CMK (cell line): Measurements from ENCODE around the gene PAK6.

Experiments
- DNase-seq: peaks from one replicate; pipeline ENCODE4 v3.0.0-alpha.2; 2010; ENCODE audit warnings: low read depth

The PAK6 gene

DNA sequence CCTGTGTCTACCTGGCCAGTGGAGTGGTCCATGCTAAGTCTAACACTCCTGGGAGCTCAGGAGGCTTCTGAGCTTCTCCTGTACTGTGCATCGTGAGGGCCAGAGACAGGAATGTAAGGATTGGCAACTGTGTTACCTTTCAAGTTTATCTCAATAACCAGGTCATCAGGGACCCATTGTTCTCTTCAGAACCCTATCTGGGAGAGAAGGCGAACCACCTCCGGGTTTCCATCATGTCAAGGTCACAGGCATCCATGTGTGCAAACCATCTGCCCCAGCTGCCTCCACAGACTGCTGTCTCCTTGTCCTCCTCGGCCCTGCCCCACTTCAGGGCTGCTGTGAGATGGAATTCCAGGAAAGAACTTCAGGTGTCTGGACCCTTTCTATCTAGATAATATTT lies 38.1 kb downstream of the PAK6 start:
- DNase-seq = no peak

DNA sequence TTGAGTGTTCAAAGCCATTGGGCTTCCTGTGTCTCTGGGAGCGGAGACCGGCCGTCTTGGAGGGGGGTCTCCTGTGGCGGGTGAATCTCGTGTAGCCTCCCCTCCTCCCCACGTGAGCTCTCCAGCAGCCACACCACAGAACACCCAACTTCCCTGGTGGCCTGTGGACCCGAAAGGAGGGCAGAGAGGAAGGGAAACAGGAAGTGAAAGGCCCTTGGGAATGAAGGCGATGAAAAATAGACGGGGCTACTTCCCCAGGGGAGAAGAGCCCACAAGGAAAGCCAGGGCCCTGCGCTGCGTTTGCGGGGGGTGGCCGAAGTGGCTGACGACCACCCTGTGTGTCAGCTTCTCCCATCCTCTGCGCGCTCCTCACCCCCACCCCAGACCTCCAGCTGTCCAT lies 38.6 kb downstream of the PAK6 start:
- DNase-seq = no peak

DNA sequence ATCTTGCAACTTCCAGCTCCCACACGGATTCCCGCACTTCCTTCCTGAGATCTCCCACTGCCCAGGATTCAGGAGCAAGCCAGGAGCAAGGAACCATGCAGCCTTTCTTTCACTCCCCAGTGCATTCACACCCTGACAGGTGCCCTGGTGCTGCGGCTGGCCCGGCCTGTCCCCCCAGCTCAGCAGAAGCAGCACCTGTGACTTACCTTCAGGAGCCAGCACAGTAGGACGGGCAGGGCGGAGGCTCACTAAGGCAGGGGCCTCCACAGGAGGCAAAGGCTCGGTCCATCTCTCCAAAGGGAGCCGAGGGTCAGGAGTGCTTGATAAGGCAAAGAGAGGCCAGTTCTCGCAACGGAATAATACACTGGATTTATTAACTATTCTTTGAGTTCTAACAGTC lies 39.2 kb downstream of the PAK6 start:
- no peak for DNase-seq

DNA sequence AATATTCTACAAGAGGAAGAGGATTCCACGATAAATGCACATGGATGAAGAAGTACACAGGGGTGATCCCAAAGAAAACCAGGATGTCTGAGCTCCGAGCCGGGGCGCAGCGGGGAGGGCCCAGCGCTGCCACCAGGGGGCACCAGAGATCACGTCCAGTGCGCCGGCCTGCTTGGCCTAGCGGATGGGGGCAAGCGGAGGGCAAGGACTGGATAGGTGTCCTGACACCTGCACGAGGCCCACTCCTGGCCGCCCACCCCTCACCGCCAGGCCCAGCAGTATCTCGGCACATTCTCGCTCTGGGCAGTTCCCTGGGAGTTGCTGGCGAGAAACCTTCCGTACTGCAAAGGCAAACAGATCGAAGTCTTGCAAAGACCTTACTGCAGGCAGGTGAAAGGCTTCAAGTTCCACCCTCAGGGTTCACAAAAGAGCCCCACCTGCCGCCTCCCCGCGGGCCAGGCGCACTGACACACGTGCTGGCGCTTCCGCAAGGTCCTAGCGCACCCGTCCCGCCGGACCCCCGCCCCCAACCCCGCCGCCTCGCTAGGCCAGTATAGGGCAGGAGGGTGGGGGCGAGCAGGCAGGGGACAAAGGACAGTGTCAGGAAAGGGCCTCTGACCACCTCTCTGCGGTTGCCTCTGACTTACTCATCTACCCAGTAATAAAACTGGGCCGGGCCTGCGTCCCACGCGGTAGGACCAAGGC lies 40.7 kb downstream of the PAK6 start:
- no peak for DNase-seq

DNA sequence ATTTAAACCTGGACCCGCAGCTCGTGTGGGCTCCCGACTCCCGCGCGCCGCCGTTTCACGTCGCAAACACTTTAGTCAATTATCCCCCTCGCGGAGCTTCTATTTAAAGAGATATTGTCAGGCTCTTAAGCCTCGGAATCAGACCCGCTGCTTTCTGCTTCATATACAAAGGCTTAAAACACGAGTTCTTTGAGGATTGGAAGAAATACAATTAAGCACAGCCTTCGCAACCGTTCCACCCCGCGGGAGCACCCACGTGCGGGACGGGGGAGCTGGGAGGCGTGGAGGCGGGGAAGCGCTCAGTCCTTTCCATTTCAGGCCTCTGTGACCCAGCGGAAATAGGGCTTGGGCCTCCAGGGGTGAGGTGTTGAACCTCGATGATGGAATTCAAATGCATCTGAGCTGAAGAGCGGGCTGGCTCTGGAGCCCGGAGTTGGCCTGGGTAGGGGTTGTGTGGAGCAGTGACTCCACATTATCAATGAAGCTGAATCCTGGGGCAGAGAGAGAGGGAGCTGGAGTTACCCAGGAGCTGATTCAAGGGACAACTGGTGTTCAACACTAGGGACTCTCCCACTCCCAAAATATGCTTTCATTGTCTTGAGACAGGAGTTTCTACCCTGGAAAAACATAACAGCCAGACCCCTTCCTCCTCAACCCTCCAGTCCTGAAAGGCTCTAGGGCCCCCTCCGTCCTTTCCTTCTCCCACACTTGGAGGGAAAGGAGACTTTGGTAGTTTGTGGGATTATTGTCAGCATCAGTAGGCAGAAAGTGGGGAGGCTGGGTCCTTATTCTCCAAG lies 41.6 kb downstream of the PAK6 start:
- DNase-seq = no peak

DNA sequence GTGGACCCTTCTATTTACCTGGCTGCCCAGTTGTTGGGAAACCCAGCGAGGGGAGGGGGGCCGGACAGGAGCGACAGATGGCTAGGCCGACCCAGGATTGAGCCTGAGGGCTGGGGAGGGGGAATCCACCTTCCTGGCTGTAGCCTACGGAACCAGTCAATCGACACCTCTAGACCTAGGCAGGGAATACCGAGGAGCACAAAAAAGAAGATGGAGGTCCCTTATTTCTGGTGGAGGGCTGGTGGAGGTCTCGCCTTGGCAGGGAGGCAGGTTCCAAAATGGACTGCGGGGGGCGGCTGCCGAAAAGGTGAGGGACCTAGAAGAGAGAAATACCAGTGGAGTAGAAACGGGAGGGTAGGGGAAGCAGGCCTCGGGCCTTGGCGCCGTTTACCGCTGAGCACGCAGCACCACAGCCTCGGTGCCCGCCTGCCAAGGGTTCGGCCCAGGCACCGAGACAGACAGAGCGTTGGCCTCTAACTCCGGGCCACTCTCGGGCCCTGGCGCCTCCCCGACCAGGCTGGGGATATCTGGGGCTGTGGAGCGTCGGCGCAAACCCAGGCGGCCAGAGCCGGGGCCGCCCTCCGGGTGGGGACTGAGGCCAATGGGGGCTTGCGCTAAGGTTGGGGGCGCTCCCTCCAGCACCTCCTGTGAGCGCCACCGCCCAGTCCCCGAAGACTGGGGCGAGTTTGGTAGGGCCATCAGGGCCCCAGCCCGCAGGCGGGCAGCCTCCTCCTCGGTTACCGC lies 42.4 kb downstream of the PAK6 start:
- no peak for DNase-seq

DNA sequence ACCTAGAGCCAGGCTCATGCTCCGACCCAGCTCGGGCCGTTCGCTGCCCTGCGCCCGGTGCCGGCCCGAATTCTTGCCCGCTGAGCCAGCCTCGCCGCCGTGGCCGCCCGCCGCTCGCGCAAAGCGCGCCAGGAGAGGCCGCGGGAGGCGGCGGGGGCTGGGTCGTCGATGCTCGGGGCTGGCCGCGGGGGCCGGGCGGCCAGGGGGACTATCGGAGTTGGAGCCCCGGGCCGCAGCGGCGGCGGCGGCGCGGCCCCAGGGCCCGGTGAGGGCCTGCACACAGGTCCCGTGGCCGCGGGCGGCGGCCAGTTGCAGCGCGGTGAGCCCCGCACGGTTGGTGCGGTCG lies 42.9 kb downstream of the PAK6 start:
- no peak for DNase-seq

DNA sequence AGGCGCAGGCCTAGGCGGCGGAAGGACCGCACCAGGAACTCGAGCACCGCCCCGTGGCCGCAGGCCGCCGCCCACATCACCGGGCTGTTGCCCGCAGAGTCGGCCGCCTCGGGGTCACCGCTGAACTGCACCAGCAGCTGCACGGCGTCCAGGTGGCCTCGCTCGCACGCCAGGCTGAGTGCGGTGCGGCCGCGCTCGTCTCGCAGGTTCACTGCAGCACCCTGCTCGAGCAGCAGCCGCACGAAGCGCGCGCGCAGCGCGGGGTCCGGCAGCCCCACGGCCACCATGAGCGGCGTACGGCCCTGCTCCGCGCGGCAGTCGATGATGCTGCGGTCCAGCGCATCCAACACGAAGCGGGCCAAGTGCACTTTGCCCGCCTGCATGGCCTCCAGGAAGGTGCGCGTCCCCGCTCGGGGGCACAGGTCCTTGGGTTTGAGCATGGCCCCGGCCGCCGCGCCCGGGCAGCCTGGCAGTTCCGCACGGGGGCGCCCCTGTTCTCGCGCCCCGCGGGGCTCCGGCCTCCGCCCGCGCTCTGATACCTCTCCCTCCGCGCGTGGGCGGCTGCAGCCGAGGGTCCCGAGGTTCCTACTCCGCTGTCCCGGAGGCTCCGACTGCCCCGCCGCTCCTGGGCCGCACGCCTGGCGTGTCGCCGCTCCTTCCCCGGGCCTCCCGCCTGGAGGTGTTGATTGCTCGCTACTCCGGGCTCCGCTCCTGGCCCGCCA lies 43.4 kb downstream of the PAK6 start:
- no peak for DNase-seq

DNA sequence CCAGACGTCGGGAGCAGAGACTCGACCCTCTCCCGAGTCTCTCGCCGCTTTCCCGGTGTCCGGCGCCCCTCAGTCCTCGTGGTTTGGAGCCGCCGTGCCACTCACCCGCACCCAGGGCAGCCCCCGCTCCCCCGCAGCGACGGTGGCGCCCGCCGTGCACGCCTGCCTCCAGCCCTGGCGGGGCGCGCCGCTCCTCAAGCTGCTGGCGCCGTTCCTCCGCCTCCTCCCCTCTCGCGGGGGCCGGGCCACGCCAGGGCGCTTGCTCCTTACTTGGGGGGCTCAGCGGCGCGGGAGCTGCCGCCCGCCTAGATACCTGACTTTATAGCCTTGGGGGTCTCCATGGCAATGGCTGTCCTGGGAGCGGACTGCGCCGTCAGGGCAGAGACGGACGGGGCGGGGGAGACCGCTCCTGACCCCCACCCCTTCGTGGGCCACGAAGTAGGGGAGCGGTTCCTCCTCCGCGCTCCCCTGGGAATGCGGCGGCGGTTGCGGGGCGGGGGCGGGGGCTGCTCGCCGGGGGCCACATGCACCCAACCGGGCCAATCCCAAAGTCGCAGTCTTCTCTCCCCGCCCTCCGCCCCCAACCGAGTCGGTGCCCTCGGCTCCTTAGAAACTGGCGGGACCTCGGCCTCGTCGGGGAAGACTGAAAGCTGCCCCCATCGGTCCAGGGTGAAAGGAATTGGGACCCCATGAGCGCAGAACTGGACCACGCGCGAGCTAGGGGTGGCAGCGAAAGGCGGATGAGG lies 44.2 kb downstream of the PAK6 start, which contains the start of gene ANKRD63:
ANKRD63 (minus strand) TSS at position 196 of the 746 bp plus-strand sequence. CDS start 478 bp downstream, outside the sequence.
- no peak for DNase-seq

DNA sequence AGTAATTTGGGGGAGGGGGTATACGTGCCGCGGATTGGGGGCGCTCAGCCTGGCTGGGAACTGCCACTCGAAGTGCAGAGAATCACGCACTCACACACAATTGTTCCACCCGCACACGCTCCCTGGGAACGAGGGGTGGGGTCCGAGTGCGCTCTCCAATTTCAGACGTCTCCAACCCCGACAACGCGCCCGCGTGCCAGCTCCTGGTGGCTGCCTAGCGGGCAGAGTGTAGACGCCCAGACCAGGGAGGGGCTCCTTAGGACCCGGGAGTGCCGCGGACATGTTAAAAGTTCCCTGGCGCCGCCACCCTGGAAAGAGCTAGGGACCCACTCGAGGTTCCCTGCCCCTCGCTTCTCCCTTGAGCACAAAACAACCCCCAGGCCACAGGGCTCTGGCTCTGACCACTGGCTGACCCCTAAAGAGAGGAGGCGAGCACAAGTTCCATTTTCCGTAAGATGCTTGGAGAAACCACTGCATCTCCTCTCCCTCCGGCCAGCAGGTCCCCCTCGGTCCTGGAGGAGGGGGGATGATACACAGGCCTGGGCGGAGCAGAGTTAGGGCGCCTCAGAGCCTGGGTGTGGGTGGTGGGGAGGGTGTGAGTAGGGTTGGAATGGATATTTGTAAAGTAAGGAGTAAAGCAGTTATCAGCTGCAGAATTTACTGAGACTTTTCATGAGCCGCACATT lies 44.9 kb downstream of the PAK6 start:
- no peak for DNase-seq

DNA sequence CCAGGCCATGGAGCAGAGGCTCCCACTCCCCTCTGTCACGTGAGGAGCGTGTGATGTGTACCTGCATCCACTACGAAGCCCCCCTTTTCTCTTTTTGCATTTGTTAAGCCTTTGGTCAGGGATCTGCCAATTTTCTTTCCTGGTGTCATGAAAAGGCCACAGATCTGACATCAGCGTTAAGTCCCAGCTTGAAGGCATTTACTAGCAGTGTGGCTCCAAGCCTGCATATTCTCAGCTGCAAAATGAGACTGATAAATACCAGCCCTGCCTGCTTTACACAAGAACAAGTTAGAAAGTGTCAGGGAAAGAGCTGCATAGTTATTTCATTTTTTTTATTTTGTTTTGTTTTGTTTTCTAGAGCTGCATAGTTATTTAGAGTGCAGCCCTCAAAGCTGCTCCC lies 46.3 kb downstream of the PAK6 start:
- no peak for DNase-seq

DNA sequence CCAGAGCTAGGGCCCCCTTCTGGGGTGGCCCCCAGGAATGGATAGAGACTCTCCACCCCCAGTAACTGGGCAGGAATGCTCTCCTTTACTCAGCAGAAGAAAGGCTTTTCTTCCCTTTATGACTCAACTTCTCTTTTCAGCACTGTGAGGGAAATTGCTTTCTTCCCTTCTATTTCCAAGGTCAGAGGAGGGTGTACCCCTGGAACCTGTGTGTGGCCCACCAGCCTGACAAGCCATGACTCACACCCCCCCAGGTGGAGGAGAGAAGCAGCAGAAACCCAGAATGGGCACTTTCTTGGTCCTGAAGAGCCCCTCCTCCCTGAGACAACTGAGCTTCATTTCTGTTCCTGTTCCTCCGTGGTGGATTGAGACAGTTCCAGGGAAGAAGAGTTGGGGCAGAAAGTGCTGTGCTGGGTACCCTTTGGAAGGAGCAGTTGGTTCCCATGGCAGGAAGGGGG lies 46.7 kb downstream of the PAK6 start:
- DNase-seq = no peak

DNA sequence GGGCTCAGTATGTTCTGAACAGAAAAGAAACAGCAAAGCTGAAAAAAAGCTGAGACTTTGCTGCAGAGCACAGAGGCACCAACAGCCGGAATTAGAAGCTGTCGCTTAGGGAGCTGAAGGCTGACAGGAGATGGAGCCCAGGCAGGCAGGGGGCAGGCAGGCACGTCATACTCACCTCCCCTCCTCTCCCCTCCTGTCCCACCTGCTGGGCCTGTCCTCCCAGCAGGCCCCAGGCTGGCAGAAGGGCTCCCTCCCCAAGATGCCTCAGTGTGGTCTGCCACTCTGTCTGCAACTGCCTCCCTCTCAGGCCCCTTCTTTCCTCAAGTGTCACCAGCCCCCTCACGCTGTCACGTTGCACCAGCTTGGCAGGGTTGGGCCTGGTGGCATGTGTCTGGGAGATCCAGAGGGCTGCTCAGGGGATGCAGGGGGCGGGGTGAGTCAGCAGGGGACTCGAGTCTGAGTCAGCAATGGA lies 47.2 kb downstream of the PAK6 start:
- DNase-seq = no peak

DNA sequence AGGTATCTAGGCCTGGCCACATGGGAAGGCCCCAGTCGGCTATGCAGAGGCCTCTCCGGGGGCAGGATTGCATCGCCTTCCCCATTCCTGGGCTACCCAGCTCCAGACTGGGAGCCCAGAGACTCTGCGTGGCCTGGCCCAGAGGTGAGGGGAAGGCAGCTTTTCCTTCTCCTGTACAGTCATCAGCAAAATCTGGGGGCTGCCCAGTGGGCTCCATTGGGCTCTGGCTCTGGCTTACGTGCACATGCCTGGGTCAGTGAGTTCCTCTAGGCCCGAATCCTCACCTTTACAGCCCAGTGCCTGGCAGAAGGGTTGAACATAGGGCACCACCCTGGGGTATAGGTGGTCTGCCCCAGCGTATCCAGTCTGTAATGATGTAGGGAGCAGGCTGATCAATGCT lies 47.9 kb downstream of the PAK6 start:
- no peak for DNase-seq

DNA sequence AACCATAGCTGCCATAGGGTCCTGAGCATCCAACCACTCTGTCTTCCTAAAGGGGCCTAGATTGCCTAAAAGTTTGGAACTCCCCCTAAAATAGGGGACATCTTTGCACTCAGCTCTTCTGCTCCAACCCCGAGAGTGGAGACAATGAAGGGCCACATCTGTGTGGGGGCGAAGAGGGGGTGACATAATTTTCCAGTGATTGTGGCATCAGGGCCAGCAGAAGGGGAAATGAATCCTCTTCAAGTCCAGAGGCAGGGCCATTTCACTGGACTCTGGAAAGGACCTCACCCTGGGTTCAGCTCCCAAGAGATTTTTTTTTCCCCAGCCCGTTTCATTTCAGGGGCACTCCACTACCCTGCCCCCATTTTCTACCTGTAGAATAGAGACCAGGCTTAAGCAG lies 48.6 kb downstream of the PAK6 start:
- DNase-seq = no peak

DNA sequence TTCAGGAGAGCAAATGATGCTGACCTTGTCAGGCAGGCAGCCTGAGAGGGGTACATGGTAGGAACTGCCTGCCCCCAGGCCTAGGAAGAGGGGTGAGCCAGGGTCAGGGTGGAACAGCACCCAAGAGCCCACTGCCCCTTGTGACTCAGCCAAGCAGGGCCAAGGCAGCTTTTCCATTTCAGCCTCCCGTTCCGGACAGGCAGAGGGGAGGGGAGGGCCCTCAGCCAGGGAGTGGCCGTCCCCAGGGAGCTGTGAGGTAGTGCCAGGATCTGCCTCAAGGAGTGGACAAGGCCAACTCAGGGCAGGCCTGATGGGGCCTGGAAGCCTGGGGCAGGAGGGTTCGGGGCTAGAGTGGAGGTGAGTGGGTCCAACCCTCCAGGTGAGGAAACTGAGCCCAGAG lies 49.1 kb downstream of the PAK6 start:
- DNase-seq = no peak

DNA sequence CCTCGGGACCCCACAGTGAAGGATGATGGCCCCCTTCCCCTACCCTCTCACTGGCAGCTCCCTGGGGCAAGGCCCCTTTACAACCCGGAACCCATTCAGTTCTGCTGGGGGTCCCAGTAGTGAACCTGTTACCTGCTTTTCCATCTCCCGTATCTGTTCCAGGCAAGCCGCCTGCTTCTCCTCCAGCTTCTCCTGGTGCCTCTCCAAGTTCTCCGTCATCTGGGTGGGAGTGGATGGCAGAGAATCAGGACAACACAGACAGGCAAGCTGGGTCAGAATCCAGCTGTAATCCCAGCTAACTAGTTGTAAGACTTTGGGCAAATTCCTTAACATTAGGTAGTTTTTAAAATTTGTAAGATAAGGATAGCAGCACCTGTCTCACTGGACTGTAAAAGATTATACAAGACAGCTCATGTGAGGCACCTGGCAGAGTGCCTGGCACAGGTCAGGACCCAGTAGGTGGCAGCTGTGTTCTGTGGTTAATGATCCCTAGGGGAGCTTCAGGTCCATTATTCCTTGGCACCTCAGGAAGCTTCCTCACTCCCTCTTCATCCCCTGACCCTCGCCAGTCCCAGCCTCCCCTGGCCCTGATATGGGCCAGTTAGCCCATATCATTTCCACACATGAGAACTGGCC lies 50.4 kb downstream of the PAK6 start:
- DNase-seq = no peak

DNA sequence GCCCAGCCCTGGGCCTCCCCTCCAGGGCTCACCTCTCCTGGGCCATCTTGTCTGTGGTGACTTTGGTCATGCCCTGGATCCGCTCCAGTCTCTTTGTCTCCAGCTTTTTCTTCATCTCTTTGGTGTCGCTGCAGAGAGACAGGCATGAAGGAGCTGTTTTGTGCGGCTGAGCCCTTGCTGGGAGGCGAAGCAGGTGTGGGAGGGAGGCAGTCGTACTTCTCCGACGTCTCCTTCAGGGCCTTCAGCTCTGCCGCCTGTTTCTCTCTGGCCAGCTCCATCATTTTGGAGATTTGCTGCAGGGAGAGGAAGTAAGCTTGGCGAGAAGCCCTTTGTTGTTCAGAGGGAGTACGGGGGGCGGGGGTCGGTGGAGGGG lies 51.7 kb downstream of the PAK6 start:
- DNase-seq = no peak

DNA sequence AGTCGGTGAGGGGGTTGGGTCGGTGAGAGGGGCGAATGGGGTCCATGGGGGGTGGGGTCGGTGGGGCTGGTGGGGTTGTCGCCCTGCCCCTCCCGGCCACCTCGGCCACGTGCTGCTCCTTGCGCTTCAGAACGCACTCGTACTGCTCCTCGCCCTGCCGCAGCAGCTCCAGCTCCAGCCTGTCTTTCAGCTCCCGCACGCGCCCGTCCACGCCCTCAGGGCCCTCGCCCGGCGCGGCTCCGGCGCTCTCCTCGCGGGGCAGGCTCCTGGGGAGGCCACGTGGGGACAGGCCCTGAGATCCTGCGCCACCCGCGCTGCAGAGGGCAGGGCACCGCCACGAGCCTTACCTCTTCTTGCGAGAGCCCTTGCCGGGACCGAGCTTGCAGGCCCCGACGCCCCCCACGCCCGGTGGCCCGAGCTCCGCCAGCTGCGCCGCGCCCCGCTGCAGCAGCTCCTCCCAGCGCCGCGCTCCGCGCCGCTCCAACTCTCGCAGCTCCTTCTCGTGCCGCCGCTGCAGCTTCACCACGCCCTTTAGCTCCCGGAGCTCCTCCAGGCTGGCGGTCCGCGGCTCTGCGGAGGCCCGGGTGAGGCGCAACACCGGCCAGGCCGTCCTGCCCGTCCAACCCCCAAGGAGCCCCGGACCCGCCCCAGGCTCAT lies 52.2 kb downstream of the PAK6 start:
- DNase-seq = no peak

DNA sequence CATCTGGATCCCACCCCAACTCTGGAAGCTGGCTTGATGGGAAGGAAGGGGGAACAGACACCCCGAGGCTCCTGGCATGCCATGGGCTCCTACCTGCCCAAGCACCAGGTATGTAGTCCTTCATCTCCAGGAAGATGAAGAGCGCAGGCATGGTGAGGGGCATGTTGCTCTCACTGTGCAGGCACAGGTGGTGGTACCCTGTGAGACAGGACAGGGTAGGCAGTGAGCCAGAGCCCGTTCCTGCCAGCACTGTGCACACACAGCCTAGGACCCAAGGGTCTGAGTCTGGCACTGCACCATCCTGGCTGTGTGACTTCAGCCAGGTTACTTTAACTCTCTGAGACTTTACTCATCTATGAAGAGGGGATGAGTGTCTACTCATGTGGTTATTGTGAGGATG lies 53.4 kb downstream of the PAK6 start:
- no peak for DNase-seq
